Ishikawa (cell line): ENCODE results near the gene EP400.

Source experiments
- CEBPB ChIP-seq: IDR thresholded peaks from 2 replicates; pipeline ENCODE4 v1.6.1; 2012
- CREB1 ChIP-seq: IDR thresholded peaks from 2 replicates; pipeline ENCODE4 v1.6.1; 2012; ENCODE audit warnings: low read depth
- EGR1 ChIP-seq: IDR thresholded peaks from 2 replicates; pipeline ENCODE4 v1.6.1; 2012
- EP300 ChIP-seq: IDR thresholded peaks from 2 replicates; pipeline ENCODE4 v1.6.1; 2012; ENCODE audit warnings: borderline replicate concordance
- FOXM1 ChIP-seq: IDR thresholded peaks from 2 replicates; pipeline ENCODE4 v1.6.1; 2012; ENCODE audit warnings: low read depth, borderline replicate concordance
- MAX ChIP-seq: IDR thresholded peaks from 2 replicates; pipeline ENCODE4 v1.6.1; 2012
- NFIC ChIP-seq: IDR thresholded peaks from 2 replicates; pipeline ENCODE4 v1.6.1; 2012
- RAD21 ChIP-seq: IDR thresholded peaks from 2 replicates; pipeline ENCODE4 v1.6.1; 2012; ENCODE audit warnings: low read depth
- REST ChIP-seq: IDR thresholded peaks from 2 replicates; pipeline ENCODE4 v1.6.1; 2012; ENCODE audit warnings: low read depth, mild to moderate bottlenecking
- TAF1 ChIP-seq: IDR thresholded peaks from 2 replicates; pipeline ENCODE4 v1.6.1; 2012; ENCODE audit warnings: low read depth, mild to moderate bottlenecking
- TCF12 ChIP-seq: IDR thresholded peaks from 2 replicates; pipeline ENCODE4 v1.6.1; 2012; ENCODE audit warnings: low read depth
- TEAD4 ChIP-seq: IDR thresholded peaks from 2 replicates; pipeline ENCODE4 v1.6.1; 2012
- USF1 ChIP-seq: IDR thresholded peaks from 2 replicates; pipeline ENCODE4 v1.6.1; 2012
- YY1 ChIP-seq: IDR thresholded peaks from 2 replicates; pipeline ENCODE4 v1.6.1; 2012; ENCODE audit warnings: low read depth
- ZBTB7A ChIP-seq: IDR thresholded peaks from 2 replicates; pipeline ENCODE4 v1.6.1; 2012; ENCODE audit warnings: low read depth

The EP400 gene

GRCh38 chr12:131983554-131983953 is 33.8 kb downstream of the EP400 start:
- TF ChIP-seq EP300, result no peak

GRCh38 chr12:131984334-131984733 is 34.6 kb downstream of the EP400 start:
- TF ChIP-seq NFIC, result no peak
- TF ChIP-seq EP300, result no peak
- TF ChIP-seq CEBPB, result no peak
- no peak for TF ChIP-seq TCF12
- no peak for TF ChIP-seq FOXM1
- no peak for TF ChIP-seq CREB1
- TF ChIP-seq ZBTB7A, result no peak
- no peak for TF ChIP-seq TEAD4
- no peak for TF ChIP-seq RAD21

GRCh38 chr12:131986361-131986760 is 36.6 kb downstream of the EP400 start:
- TF ChIP-seq CREB1 (no peak), NFIC (no peak)

- TF ChIP-seq TEAD4 (no peak), REST (no peak), FOXM1 (no peak), CREB1 (no peak), EP300 (no peak), ZBTB7A (no peak), EGR1 (no peak), CEBPB (no peak), TCF12 (no peak), USF1 (no peak), NFIC (no peak), RAD21 (no peak), MAX (no peak), TAF1 (no peak), YY1 (no peak)
Observed at GRCh38 chr12:131986910-131987309, 37.2 kb downstream of the EP400 start.

- TF ChIP-seq CEBPB, result no peak
- TF ChIP-seq TEAD4, result no peak
- TF ChIP-seq EGR1, result no peak
- TF ChIP-seq TAF1, result no peak
- no peak for TF ChIP-seq RAD21
- no peak for TF ChIP-seq EP300
- TF ChIP-seq USF1, result no peak
- TF ChIP-seq TCF12, result no peak
- TF ChIP-seq CREB1, result no peak
- no peak for TF ChIP-seq YY1
- TF ChIP-seq REST, result no peak
- TF ChIP-seq MAX, result no peak
- no peak for TF ChIP-seq ZBTB7A
- no peak for TF ChIP-seq NFIC
- TF ChIP-seq FOXM1, result no peak
Observed at GRCh38 chr12:131987552-131987951, 37.8 kb downstream of the EP400 start.

- TF ChIP-seq CREB1 (no peak), NFIC (no peak), TEAD4 (no peak), RAD21 (no peak), REST (no peak), EGR1 (no peak), USF1 (no peak), TCF12 (no peak), TAF1 (no peak), ZBTB7A (no peak), EP300 (no peak)
Observed at GRCh38 chr12:131988054-131988796, 38.5 kb downstream of the EP400 start.
